Kidney (tissue), 14 donors: ENCODE data around the gene PAX5. TPM values are rescaled to one million over a fixed set of nuclear protein-coding genes. Genes with fewer than 3 reads are reported as not detected.
A peak's percentile ranks its signal among the peaks of the same experiment; 100 is the strongest.

ENCODE experiments used
- DNase-seq, 5 donors: peaks; one replicate each; pipeline ENCODE4 v3.0.0-alpha.2; 2013 to 2020
- FAIRE-seq: peaks from 2 replicates; lab custom pipeline; 2012; peaks lifted over from hg19 to GRCh38; lab: Jason Lieb, UNC
- H3K27ac ChIP-seq, 2 donors: one replicate each; pipeline ENCODE4 v1.7.0; 2013; ENCODE audit warnings: low read depth in 2 of 2, low read length in 2 of 2, inconsistent platforms in 1 of 2
- H3K27me3 ChIP-seq: one replicate; pipeline ENCODE4 v1.7.1; 2013; ENCODE audit warnings: low read length, inconsistent platforms; ENCODE audit not compliant: control insufficient read depth, insufficient read depth
- H3K36me3 ChIP-seq, 3 donors: one replicate each; pipeline versions ENCODE4 v1.7.0 to v1.7.1; 2013; ENCODE audit warnings: low read length in 3 of 3, control low read depth in 1 of 3, inconsistent platforms in 1 of 3; ENCODE audit not compliant: insufficient read depth in 3 of 3, control insufficient read depth in 2 of 3
- H3K4me1 ChIP-seq, 3 donors: one replicate each; pipeline versions ENCODE4 v1.7.0 to v1.7.1; 2013; ENCODE audit warnings: low read length in 3 of 3, inconsistent platforms in 1 of 3, low read depth in 1 of 3; ENCODE audit not compliant: control insufficient read depth in 2 of 3, insufficient read depth in 2 of 3
- H3K4me3 ChIP-seq, 3 donors: one replicate each; pipeline versions ENCODE4 v1.7.0 to v1.8.1; 2013; ENCODE audit warnings: low read length in 3 of 3, control low read depth in 1 of 3, inconsistent platforms in 1 of 3
- H3K9ac ChIP-seq, 3 donors: one replicate each; pipeline versions ENCODE4 v1.7.0 to v1.7.1; 2013; ENCODE audit warnings: low read length in 3 of 3, control low read depth in 1 of 3, inconsistent platforms in 1 of 3
- H3K9me3 ChIP-seq, 3 donors: one replicate each; pipeline versions ENCODE4 v1.7.0 to v1.7.1; 2013; ENCODE audit warnings: low read length in 3 of 3, control low read depth in 1 of 3, inconsistent platforms in 1 of 3; ENCODE audit not compliant: control insufficient read depth in 2 of 3, insufficient read depth in 1 of 3
- intact Hi-C: fragments of 100-400 bp; cut with DNase I; formaldehyde crosslinking; loops from one replicate; pipeline ENCODE4 v1.11.1; 2022
- polyA plus RNA-seq: library from polyadenylated mRNA; stranded (reverse); fragments of 350-450 nt; fragmentation: Illumina TruSeq; extraction: RNeasy Lipid Tissue Mini Kit (QIAGEN cat#74804); gene quantifications from one replicate; pipeline ENCODE4 v1.2.3, GENCODE V29; 2014; ENCODE audit warnings: low read depth, low replicate concordance; ENCODE audit not compliant: insufficient read depth
- total RNA-seq: library from RNA; stranded (reverse); fragmentation: NEBNext Ultra II Directional; extraction: Animal tissue kit (Norgen Biotek cat#: 25700); gene quantifications from one replicate; pipeline ENCODE4 v1.2.1, GENCODE V29; 2021
- TF ChIP-seq, protein P1 (sequence below): IDR thresholded peaks from 3 replicates; pipeline ENCODE4 v1.5.1; 2012; ENCODE audit warnings: mild to moderate bottlenecking, moderate library complexity, borderline replicate concordance; ENCODE audit not compliant: insufficient read depth; ENCODE audit errors: extremely low read depth
- donor health status: control.
- donor health status: control.
- donor health status: control.
- donor health status: control.
- donor health status: control.
- donor health status: DM: yes; HTN: yes; CAD: no.
- donor health status: Normal renal cell carcinoma (clear cell type).

The PAX5 gene
- total and polyA plus RNA-seq, 2 donors from 2014 or later = 2.7 TPM; not detected in 1

DNA sequence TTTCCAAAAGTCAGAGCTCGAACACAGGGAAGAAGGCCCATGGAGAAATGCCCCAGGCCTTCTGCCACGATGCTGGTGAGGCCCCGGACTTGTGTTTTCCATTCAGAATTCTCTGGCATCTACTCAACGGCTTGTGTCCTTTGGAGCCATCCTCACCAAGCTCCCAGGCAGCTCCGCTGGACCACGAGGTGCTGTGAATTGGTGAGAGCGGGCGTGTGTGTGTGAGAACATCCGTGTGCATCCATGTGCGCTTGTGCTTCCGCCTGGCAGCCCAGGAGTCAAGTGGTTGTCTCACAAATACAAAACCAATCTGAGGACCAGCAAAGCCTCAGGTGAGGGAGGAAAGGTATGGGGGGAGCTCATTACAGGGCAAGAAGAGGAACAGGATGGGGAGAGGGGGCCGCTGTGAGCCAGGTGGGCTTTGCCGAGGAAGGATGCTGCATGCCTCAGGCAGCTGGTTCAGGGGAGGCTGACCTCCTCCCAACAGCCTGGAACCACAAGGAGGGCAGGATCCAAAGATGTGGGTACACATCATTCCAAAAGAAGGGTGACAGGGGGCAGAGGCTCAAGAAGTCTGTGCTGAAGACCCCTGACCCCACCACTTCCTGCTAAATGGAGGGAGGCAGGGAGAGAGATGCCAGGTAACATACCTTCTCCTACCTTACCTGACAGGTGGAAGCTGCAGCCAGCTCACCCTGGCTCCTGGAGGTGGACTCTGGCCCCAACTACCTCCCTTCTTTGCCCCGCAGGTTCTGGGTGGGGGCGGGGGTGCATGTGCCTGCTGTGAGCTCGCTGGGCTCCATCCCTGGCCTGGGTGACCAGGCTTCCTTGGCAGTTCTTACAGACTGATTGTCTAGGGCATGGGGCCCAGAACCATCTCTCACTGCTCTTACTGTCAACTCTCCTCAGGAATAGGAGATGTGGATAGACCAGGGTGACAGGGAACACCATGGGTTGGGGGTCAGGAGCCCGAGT lies 196.3 kb downstream of the PAX5 start:
- FAIRE-seq = no peak
- no peak overlapping the region for H3K27ac ChIP-seq
- H3K36me3 ChIP-seq = no peaks in the 10 kb centered on the region
- no peak overlapping the region for H3K4me3 ChIP-seq
- DNase-seq = peak in 1 of 5 donors; percentile 59
- H3K27me3 ChIP-seq = no peaks in the 10 kb centered on the region
- no peaks in the 10 kb centered on the region for H3K9me3 ChIP-seq
- intact Hi-C loops = no loop called here
- H3K9ac ChIP-seq = no peak overlapping the region
- TF ChIP-seq, protein P1, sequence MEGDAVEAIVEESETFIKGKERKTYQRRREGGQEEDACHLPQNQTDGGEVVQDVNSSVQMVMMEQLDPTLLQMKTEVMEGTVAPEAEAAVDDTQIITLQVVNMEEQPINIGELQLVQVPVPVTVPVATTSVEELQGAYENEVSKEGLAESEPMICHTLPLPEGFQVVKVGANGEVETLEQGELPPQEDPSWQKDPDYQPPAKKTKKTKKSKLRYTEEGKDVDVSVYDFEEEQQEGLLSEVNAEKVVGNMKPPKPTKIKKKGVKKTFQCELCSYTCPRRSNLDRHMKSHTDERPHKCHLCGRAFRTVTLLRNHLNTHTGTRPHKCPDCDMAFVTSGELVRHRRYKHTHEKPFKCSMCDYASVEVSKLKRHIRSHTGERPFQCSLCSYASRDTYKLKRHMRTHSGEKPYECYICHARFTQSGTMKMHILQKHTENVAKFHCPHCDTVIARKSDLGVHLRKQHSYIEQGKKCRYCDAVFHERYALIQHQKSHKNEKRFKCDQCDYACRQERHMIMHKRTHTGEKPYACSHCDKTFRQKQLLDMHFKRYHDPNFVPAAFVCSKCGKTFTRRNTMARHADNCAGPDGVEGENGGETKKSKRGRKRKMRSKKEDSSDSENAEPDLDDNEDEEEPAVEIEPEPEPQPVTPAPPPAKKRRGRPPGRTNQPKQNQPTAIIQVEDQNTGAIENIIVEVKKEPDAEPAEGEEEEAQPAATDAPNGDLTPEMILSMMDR = no peak
- no peaks in the 10 kb centered on the region for H3K4me1 ChIP-seq

DNA sequence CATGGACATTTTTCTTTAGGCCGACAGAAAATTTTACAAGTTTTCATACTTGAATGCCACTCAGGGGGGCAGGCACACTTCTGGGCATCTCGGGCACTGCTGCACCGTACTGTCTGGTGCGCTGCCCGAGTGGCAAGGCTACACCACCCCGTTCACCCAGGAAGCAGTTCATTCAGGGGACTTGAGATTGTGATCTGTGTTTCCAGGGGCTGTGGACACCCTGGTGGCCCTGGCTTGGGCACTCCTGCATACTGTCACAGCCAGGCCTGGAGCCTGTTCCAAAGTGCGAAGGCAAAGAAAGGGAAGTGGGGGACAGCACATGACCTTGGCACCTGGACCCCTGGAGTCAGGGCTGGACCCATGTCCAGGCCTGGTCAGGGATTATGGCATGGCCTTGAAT lies 197.6 kb downstream of the PAX5 start:
- intact Hi-C loops = no loop called here
- TF ChIP-seq, protein P1 = no peak
- Histone ChIP-seq H3K4me3 (no peak overlapping the region), H3K9me3 (no peaks in the 10 kb centered on the region), H3K9ac (no peak overlapping the region), H3K4me1 (no peaks in the 10 kb centered on the region), H3K27me3 (no peaks in the 10 kb centered on the region), H3K27ac (no peak overlapping the region), H3K36me3 (no peaks in the 10 kb centered on the region)
- FAIRE-seq = no peak
- peak in 1 of 5 donors; percentile 38 for DNase-seq

DNA sequence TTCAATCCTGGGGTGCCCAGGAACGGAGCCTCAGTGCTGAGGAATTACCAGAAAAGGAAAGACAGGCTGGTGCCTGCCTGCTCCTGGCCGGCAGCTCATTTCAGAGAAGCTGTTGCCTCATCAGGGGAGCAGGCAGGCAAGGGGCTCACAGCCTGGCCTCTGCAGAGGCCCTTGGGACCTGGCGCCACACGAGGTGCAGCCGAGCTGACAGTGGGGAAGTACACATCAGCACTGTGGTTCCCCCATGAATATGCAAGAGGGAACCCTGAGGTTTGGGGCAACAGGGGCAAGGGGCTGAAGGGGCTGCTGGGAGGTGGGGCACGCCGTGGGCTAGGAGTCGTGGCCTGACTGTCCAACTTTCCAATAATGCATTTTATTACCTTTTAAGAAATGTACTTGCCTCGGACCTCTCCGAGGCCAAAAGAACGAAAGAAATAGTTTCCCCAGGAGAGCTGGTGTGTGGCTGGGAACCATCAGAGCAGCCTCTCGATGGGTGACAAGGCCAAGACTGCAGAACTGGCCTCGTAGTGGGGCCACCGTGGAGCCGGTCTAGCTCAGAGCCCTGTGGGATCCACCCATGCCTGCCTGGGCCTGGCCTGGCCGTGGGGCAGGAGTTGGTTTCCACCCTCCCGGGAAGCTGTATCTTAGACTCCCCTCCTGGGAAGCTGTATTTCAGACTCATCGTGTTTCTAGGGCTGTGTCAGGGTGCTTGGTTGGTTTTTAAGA lies 198.6 kb downstream of the PAX5 start:
- no peaks in the 10 kb centered on the region for H3K36me3 ChIP-seq
- H3K27ac ChIP-seq = no peak overlapping the region
- H3K9me3 ChIP-seq = no peaks in the 10 kb centered on the region
- intact Hi-C loops = no loop called here
- TF ChIP-seq, protein P1 = no peak
- no peaks in the 10 kb centered on the region for H3K27me3 ChIP-seq
- no peak for FAIRE-seq
- H3K4me3 ChIP-seq = no peak overlapping the region
- no peak overlapping the region for H3K9ac ChIP-seq
- DNase-seq = peak in 2 of 5 donors; percentile 28 to 52
- no peaks in the 10 kb centered on the region for H3K4me1 ChIP-seq
